HUES6 (cell line): ENCODE measurements around the gene CENPB.

ENCODE experiments used
- H3K27ac ChIP-seq: 2 replicates; pipeline ENCODE4 v1.7.0; 2013; ENCODE audit warnings: low read depth, mild to moderate bottlenecking, low read length, inconsistent platforms
- H3K27me3 ChIP-seq: 2 replicates; pipeline ENCODE4 v1.6.1; 2013; ENCODE audit warnings: low read length; ENCODE audit not compliant: control insufficient read depth, insufficient read depth
- H3K36me3 ChIP-seq: 2 replicates; pipeline ENCODE4 v1.6.1; 2013; ENCODE audit warnings: low read length; ENCODE audit not compliant: control insufficient read depth, insufficient read depth
- H3K4me1 ChIP-seq: 2 replicates; pipeline ENCODE4 v1.6.1; 2013; ENCODE audit warnings: low read length; ENCODE audit not compliant: control insufficient read depth, insufficient read depth
- H3K4me3 ChIP-seq: 2 replicates; pipeline ENCODE4 v1.5.1; 2013; ENCODE audit warnings: low read depth, low read length
- H3K9ac ChIP-seq: one replicate; pipeline ENCODE4 v1.6.1; 2013; ENCODE audit warnings: mild to moderate bottlenecking, low read length
- H3K9me3 ChIP-seq: 2 replicates; pipeline ENCODE4 v1.6.1; 2013; ENCODE audit warnings: low read depth, low read length; ENCODE audit not compliant: control insufficient read depth, insufficient read depth

Gene CENPB

DNA sequence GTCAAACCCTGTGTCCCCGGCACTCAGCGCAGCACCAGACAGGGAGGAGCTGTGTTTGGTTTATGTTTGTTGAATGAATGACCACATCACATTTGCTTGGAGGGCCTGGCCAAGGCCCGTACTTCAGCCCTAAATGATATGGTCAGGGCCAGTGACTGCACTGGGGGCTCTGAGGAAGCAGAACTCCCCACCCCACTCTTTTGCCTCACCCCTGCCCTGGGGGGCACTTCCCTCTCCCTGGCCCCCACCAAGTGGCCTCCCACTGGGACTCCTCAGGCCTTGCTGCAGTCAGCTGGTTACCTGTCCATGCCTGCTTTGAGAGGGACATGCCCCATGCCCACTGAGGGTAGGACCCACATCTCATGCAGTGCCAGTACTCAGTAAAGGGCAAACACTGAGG is 21.9 kb downstream of the CENPB start:
- Histone ChIP-seq H3K9ac (no peak overlapping the region), H3K4me3 (no peak overlapping the region), H3K4me1 (peaks cover 17% of the 10 kb centered on the region), H3K27me3 (no peaks in the 10 kb centered on the region), H3K9me3 (no peaks in the 10 kb centered on the region), H3K27ac (no peak overlapping the region), H3K36me3 (peaks cover 9% of the 10 kb centered on the region)

DNA sequence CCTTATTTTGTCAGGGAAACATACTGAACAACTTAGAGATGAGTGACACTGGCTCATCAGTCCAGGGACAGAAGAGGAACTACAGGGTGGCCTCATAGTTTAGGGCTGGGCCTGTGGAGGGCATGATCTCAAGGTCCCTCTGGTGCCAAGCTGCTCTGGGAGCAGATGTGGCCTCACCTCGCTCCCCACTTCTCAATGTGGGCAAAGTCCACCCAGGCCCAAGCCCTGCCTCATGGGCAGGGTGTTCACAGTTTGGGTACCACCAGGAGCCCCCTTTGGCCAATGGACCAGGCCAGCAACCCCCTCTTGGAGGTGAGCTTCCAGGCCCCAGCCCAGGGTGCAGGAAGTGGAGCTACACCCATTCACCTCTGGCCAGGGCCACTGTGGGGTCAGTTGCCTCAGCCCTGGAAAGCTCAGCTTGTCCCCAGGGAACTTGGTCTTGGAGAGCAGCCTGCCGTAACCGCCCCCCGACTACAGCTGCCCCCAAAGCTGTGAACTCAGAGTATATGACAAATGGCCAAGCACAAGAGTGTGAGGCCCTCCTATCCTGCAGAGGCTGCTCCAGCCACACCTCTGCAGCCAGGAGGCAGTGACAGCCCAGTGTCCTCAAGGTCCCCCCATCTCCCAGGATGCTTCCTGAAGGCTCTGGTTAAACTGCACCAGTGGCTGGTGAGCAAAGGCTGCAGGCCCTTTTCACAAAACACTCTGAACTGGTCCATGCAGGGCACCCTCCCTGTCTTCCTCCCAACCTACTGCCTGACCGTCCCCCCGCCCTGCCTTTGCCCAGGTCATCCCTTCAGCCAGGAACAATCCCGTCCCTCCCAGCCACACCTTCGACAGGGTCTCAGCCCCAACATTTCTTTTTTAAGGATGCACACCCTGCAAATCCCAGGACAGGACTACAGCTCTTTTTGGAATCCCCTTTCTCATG is 22.6 kb downstream of the CENPB start:
- Histone ChIP-seq H3K9me3 (no peaks in the 10 kb centered on the region), H3K9ac (no peak overlapping the region), H3K27me3 (no peaks in the 10 kb centered on the region), H3K27ac (no peak overlapping the region), H3K4me1 (peaks cover 14% of the 10 kb centered on the region), H3K4me3 (no peak overlapping the region), H3K36me3 (peaks cover 9% of the 10 kb centered on the region)

DNA sequence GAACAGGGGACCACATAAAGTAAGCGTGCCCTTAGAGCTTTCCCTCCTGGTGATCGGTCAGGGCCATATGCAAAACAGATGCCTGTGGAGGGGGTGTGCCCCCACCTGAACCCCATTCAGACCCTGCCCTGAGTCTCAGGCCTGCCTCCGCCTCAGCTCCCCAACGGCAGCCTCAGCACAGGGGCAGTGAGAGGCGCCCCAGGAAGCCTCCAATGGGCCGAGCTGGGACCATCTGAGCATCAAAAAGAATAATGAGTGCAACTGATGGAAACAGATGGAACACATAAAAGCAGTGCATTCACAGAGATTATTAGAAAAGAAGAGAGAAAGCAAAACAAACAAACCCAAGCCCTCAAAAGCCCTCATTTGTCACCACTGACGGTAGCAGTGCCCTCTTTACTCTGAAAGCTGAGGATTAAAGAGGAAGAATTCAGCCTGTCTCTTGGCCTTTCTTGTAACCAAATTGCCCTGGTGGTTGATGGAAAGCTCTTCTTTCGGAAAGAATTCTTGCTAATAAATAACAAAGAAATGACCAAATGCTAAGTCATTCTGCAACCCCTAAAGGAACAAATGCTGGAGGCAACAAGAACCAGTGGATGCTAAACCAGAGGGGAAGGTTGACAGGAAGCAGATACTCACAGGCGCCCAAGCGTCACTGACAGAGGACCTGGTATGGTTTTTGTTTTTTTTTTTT is 25.7 kb downstream of the CENPB start:
- no peak overlapping the region for H3K27ac ChIP-seq
- 0 out of 2 replicates have a peak, but pooled peaks cover 4% of the 10 kb centered on the region for H3K4me1 ChIP-seq

DNA sequence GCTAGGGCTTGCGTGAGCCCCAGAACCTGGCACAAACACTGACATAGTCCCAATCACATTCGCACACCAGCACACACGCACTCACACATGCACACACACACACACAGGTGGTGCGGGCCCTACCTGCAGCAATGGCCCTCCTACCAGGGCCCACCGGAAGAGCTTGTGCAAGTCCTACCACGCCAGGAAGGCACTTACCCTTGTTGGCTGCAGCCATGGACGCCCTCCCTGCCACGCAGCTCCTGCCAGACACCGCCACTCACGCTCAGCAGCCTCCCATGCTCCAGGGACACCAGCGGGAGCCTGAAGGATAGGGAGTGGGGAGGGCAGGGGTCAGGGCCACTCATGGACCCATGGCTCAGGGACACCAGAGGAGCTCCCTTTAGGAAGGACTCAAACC is 26.7 kb downstream of the CENPB start:
- Histone ChIP-seq H3K27me3 (no peaks in the 10 kb centered on the region), H3K4me3 (no peak overlapping the region), H3K27ac (no peak overlapping the region), H3K9me3 (no peaks in the 10 kb centered on the region), H3K36me3 (peaks cover 42% of the 10 kb centered on the region), H3K9ac (no peak overlapping the region), H3K4me1 (0 out of 2 replicates have a peak, but pooled peaks cover 4% of the 10 kb centered on the region)

More for the DNA sequence above, 25.7 kb downstream of the CENPB start:
- Histone ChIP-seq H3K27me3 (no peaks in the 10 kb centered on the region), H3K9ac (no peak overlapping the region), H3K9me3 (no peaks in the 10 kb centered on the region), H3K36me3 (peaks cover 33% of the 10 kb centered on the region), H3K4me3 (no peak overlapping the region)

DNA sequence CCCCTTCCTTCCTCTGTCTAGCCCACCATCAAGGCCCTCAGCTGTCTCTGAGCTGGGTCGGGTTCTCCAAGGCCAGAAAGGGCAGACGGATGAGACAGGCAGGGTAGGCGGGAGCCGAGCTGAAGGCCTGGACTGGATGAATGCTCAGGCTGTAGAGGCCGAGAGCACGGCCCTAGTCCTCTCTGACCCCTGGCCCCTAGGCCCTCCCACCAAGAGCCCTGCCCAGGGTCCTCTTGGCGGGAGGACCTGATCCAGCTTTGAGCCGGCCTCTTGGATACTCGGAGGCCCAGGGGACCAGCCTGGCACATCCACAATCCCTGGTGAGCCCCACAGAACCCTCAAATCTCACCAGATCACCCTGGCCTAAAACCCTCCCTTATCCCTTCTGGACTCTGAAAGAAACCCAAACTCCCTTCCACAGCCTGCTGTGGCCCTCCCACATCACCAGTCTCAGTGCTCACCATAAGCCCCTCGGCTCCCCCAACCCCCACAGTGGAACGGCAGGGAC is 27.2 kb downstream of the CENPB start:
- Histone ChIP-seq H3K4me3 (no peak overlapping the region), H3K27me3 (no peaks in the 10 kb centered on the region), H3K4me1 (0 out of 2 replicates have a peak, but pooled peaks cover 4% of the 10 kb centered on the region), H3K36me3 (peaks cover 43% of the 10 kb centered on the region), H3K9me3 (no peaks in the 10 kb centered on the region), H3K27ac (no peak overlapping the region), H3K9ac (no peak overlapping the region)

DNA sequence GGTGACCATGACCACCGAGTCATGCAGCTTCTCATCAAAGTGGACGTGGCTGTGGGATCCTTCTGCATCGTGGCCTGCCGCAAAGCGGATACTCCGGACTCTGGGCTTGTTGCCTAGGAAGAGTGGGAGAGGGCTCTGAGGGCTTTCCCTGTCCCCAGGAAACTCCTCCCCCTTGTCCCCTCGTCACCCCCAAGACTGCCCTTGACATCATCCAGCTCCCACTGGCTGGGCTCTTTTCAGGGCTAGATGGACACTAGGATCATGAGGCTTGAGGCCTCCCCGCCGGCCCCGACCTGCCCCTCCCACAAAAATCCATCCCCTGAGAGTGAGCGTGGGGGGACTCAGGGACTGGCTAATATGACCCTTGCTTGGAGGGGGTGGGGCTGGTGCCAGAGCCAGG is 28.0 kb downstream of the CENPB start:
- H3K4me1 ChIP-seq, result 0 out of 2 replicates have a peak, but pooled peaks cover 4% of the 10 kb centered on the region
- no peak overlapping the region for H3K4me3 ChIP-seq
- H3K36me3 ChIP-seq, result peaks cover 43% of the 10 kb centered on the region
- H3K9me3 ChIP-seq, result no peaks in the 10 kb centered on the region
- no peak overlapping the region for H3K27ac ChIP-seq
- H3K9ac ChIP-seq, result no peak overlapping the region
- H3K27me3 ChIP-seq, result no peaks in the 10 kb centered on the region

DNA sequence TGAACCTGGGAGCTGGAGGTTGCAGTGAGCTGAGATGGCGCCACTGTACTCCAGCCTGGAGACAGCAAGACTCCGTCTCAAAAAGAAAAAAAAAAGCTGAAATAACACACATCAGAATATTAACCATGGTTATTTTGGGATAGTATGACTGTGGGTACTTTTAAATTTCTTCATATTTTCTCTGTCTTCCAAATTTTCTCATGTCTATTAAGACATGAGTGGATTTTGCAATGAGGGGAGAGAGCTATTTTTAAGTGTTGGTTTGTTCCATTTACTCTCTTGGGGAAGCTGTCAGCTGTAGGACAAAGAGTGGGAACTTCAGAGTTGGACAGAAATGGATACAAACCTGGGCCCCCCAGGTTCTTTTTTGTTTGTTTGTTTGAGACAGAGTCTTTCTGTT is 29.3 kb downstream of the CENPB start:
- H3K4me1 ChIP-seq, result peaks cover 11% of the 10 kb centered on the region
- H3K27me3 ChIP-seq, result peaks cover 7% of the 10 kb centered on the region
- no peak overlapping the region for H3K9ac ChIP-seq
- no peak overlapping the region for H3K27ac ChIP-seq
- H3K36me3 ChIP-seq, result peaks cover 43% of the 10 kb centered on the region
- H3K9me3 ChIP-seq, result no peaks in the 10 kb centered on the region
- H3K4me3 ChIP-seq, result no peak overlapping the region

DNA sequence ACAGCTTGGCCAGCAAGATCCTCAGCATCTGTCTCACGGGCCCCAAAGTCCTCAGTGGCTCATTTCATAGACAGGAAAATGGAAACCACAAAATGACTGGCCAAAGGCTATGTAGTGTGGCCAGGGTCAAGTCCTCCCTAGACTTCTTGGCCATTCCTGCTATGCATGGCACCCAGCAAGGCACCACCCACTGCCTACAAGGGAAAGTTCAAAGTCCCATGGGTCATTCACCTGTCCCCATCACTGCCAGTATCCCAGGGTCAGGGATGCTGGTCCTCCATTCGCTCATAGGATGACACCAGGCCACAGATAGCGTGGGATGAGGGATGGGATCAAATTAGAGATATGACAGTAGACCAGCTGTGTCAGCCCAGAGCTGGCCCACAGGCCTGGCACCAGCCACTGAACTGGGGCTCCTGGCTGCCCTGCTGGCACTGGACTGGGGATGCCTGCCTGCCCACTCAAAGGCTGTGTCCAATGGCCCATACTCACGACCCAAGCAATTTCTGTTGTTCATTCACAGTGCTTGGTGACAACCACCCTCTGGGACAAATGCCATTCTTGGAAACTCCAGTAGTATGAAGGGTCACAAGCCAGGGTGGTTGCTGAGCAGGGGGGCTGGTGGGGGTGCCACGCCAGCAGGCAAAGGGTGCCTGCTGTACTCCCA is 30.6 kb downstream of the CENPB start:
- Histone ChIP-seq H3K4me3 (no peak overlapping the region), H3K36me3 (peaks cover 38% of the 10 kb centered on the region), H3K27me3 (peaks cover 20% of the 10 kb centered on the region), H3K9me3 (no peaks in the 10 kb centered on the region), H3K27ac (no peak overlapping the region), H3K4me1 (peaks cover 11% of the 10 kb centered on the region), H3K9ac (no peak overlapping the region)

DNA sequence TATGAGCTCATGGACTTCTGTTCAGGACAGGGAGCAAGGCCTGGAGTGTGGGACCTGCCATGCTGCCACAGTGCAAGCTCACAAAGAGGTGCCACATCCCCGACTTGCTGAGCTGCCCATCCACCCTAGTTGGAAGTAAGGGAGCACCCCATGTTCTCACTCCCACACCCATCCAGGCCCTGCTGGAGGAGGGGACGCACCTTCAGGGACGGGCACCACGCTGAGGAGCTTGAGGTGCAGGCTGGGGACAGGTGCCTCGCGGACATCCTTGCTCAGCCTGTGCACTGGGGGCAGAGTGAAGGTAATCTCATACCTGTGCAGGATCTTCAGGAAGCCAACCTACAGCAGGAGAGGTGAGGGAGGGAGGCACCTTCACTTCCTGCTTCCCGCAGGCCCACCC is 31.3 kb downstream of the CENPB start:
- H3K4me1 ChIP-seq, result peaks cover 9% of the 10 kb centered on the region
- peaks cover 38% of the 10 kb centered on the region for H3K36me3 ChIP-seq
- H3K9ac ChIP-seq, result no peak overlapping the region
- no peaks in the 10 kb centered on the region for H3K9me3 ChIP-seq
- peaks cover 27% of the 10 kb centered on the region for H3K27me3 ChIP-seq
- H3K27ac ChIP-seq, result no peak overlapping the region
- no peak overlapping the region for H3K4me3 ChIP-seq

DNA sequence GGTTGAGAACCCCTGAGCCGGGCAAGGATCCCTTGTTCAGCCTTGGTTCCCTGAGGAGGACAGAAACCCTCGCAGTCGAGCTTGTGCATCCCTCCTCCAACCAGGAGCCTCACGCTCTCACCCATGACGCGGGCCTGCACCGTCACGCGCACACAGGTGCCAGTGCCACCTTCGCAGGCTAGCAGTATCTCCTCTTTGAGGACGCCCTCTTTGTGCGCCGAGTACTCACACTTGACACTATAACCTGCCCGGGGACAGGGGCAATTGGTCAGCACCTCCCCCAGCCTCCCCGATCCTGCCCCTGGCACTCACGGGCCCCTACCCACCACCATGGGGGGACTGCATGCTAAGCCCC is 32.3 kb downstream of the CENPB start:
- Histone ChIP-seq H3K9me3 (no peaks in the 10 kb centered on the region), H3K27me3 (peaks cover 36% of the 10 kb centered on the region), H3K36me3 (peaks cover 34% of the 10 kb centered on the region), H3K27ac (no peak overlapping the region), H3K4me3 (no peak overlapping the region), H3K4me1 (peaks cover 16% of the 10 kb centered on the region), H3K9ac (no peak overlapping the region)
